NCI-H187 (cell line): Measurements from ENCODE around the gene TAF1A.

Experiments
- DNase-seq, 2 experiments: peaks; one replicate each; lab custom pipeline; 2025; lab: John Stamatoyannopoulos, UW

Gene TAF1A

DNA sequence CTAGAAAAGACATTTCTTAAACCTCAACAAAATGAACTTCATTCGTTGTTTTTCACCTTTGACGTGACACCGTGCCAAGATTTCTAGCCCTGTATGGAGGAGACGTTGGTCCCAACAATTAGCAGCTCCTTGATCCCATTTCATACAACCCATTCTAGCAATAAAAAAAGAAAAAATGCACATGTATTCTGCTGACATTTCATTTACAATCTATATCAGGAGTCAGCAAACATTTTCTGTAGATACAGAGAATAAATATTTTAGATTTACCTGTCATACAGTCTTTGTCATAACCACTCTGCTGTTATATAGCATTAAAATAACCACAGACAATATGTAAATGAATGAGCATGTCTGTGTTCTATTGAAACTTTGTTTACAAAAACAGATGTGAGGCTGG is 7.0 kb upstream of the TAF1A start:
- DNase-seq, result no peak

DNA sequence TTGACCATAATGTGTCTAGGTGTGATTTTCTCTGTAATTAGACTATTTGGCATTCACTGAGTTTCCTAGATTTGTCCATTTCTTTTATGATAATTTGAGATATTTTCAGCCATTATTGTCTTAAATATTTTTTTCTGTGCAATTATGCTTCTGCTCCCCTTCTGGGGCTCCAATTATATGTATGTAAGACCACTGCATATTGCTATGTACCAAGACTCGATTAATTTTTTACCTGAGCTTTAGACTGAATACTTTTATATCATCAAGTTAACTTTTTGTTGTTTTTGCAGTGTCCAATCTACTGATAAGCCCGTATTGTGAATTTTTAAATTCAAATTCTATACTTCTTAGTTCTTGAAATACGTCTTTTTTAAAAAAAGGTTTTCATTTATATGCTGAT is 5.1 kb upstream of the TAF1A start:
- no peak for DNase-seq

DNA sequence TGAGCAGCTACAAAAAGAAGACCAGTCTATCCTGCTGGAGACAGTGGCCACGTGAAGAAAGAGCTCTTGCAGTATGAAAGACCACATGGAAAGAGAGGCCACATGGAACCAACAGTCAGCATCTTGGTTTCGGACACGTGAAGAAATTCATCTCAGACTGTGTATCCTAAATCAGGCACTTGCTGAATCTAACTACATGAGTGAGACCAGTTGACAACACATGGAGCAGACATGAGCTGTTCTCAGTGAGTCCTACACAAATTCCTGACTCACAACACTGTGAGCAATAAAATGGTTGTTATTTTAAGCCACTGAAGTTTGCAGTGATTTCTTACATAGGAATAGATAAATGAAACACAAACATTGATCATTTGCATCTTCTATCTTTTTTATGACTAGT is 2.4 kb upstream of the TAF1A start:
- no peak for DNase-seq

DNA sequence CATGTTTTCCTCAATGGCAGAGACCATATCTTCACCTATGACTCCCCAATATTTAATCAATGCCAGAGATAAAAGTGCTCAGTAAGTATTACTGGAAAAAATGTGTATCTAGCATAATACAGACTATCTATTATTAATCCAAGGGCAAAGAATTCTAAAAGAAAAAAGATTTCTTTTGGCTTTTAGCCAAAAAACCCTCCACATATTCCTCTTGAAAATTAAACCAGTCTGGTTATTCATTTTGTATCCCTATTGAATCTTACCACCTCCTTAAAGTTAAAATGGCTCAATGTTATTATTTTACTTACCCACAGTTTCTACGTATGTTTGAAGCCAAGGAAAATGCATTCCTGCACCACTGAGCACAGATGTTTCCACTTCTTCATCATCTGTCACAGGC is 1.6 kb downstream of the TAF1A start:
- no peak for DNase-seq

DNA sequence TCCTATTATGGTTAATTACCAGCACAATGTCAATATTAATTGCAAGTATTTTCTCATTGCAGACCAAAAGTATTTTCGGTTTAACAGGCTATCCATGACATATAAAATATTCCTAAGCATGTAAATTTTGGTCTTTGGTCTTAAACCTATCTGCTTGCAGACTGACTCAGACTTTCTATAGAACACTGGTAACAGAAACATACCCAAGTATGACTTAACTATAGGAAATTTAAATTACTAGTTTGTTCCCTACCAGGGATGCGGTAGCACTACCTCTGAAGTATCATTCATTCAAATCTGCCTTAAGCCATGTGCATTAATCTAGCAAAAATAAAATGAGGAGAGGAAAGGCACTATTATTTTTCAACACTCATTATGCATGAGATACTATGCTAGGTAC is 2.9 kb downstream of the TAF1A start:
- DNase-seq, result no peak

DNA sequence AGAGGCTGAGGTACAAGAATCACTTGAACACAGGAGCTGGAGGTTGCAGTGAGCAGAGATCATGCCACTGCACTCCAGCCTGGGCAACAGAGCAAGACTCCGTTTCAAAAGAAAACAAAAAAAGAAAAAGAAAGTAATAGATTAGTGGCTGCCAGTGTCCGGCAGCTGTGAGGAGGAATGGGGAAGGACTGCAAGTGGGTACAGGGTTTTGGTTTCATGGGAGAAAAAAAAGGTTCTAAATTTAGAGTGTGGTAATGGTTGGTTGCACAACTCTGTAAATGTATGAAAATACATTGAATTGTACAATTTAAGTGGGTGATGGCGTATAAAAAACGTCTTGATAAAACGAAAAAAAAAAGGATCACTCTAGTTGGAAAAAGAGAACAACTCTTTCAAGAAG is 6.7 kb downstream of the TAF1A start:
- DNase-seq, result no peak

DNA sequence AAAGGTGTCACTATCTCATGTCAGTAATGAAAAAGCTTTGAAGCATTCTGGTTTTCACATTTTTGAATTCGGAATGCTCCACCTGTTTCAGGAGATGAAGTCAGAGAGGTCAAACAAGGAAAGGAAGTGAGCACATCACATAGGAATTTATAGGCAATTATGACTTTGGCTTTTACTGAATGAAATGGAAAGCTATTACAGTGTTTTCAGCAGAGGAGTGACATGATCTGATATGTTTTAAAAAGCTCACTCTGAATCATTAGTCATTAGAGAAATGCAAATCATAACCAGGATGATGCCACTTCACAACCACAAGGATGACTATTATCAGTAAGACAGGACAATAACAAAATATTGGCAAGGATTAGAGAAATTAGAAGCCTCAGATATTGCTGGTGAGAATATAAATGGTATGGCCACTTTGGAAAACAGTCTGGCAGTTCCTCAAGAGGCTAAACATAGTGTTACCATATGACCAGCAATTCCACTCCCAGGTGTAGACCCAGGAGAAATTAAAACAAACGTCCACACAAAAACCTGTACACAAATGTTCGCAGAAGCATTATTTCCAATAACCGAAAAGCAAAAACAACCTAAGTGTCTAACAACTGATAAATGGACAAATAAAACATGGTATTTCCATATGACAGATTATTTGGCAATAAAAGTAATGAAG is 7.5 kb downstream of the TAF1A start:
- DNase-seq, result no peak

DNA sequence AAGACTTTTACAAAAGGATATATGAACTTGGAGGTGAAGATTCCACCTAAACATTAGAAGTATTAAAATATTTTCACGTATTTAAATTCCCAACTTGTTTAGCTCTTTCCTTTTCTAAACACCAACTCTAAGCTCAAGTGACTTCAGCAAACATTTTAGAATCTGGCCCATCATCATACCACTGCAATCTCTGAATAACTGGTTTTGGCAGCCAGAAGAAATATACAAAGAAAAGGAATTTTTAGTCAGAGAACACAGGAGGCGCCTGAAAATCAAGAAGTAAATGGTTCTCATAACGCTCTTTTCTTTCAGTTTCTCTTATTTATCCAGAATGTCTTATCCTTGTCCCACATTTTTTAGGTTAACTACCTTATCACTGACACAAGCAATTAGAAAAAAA is 10.4 kb downstream of the TAF1A start:
- DNase-seq, result no peak

DNA sequence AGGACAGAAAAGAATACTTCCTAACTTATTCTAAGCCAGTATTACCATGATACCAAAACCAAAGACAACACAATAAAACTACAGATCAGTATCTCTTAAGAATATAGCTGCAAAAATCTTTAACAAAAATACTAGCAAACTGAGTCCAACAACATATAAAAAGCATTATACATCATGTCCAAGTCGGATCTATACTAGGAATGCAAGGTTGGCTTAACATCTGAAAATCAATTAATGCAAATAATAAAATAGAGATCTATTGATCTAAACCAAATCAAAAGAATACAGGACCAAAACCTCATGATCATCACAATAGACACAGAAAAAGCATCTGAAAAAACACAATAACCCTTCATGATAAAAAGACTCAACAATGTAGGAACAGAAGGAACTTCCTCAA is 18.9 kb downstream of the TAF1A start:
- DNase-seq, result no peak

DNA sequence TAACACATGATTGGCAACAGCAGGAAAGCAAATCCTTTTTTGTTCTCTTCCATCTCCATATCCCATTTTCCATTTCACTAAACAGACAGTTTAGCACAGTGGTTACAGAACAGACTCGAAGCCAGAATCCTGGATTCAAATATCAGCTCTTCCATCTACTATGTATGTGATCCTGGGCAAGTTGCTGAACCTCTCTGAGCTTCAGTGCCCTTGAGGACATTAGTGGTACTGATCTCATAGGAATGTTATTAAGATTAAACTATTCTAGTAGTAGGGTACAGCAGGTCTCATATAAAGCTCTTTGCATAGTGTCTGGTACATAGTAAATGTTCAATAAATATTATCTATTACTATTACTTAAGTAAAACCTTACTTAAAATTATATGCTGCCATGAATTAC is 28.1 kb downstream of the TAF1A start:
- no peak for DNase-seq

DNA sequence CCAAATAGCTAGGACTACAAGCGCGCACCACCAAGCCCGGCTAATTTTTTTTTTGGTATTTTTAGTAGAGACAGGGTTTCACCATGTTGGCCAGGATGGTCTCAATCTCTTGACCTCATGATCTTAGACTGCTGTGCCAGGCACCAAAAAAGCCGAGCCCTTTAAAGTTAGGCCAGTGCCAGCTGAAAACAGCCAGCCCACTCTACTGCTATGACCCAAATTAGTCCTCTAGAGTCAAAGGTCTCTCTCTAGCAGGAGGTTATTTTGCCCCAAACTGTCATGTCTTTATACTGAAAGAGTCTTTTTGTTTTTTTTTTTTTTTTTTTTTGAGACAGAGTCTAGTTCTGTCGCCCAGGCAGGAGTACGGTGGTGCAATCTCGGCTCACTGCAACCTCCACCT is 32.2 kb downstream of the TAF1A start:
- no peak for DNase-seq

DNA sequence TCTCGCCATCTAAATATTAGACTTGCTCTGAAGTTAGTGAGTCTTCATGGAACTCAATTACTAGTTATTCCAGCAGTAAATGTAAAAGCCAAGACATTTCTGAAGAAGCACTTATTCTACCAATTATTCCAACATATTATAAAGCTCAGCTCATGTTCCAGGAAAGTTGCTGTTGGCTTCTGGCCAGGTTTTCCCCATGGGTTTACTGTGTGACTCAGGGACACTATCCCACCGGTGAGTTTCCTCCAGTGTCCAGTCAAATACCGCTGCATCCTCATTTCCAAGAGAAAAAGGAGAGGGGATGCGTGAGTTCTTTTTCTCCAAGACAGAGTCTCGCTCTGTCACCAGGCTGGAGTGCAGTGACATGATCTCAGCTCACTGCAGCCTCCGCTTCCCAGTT is 32.6 kb downstream of the TAF1A start:
- no peak for DNase-seq

DNA sequence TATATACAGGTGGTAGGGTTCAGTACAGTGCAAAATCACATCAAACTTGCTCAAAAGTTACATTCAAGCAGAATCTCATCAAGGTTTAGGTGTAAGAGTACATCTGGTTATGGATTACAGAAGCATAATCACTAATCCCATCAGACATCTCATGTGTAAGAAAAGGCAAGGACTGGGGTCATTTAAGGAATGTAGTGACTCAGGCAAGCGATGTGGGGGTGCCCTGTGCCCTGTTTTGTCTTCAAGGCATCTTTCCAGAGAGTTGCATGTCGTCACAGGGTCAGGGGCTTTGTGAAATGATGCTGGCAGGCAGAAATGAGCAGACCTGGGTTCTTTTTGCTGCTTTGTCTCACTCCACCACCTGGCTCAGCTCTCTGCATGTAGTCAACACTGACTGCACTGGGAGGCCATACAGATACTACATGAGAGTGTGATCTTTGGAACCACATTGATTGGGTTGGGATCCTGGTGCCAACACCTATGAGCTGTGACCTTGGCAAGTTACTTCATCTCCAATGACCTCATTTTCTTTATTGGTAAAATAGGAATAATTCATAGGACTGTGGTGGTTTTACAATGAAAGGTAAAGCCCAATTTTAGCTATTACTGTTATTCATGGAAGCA is 33.6 kb downstream of the TAF1A start:
- no peak for DNase-seq

DNA sequence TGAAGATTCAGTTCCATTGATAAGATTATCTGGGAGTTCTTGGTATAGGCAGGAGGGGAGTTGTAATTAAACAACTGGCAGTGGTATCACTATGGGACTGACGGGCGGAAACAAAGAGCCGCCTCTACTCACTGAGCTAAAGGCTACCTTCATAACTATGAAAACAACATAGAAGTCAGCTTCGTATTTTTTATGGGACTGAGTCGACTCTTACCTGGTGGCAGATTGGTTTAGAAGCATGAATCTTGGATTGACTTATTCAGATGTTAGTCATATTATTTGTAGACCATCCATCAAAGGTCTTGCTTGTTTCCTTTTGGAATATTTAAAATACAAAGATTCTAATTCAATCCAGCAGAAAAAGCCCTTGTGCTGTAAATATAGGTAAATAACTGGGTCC is 35.6 kb downstream of the TAF1A start:
- DNase-seq, result no peak

DNA sequence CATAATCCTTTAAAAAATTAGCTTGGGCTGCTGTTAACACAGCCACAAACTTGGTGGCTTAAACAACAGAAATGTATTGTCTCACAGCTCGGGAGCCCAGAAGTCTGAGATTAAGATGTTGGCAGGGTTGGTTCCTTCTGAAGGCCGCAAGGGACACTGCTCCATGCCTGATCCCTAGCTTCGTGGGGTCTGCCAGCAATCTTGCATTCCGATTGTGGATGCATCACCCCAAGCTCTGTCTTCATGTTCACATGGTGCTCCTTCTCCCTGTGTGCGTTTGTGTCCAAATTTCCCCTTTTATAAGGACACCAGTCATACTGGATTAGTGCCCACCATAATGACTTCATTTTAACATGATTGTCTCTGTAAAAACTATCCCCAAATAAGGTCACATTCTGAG is 36.9 kb downstream of the TAF1A start:
- no peak for DNase-seq

DNA sequence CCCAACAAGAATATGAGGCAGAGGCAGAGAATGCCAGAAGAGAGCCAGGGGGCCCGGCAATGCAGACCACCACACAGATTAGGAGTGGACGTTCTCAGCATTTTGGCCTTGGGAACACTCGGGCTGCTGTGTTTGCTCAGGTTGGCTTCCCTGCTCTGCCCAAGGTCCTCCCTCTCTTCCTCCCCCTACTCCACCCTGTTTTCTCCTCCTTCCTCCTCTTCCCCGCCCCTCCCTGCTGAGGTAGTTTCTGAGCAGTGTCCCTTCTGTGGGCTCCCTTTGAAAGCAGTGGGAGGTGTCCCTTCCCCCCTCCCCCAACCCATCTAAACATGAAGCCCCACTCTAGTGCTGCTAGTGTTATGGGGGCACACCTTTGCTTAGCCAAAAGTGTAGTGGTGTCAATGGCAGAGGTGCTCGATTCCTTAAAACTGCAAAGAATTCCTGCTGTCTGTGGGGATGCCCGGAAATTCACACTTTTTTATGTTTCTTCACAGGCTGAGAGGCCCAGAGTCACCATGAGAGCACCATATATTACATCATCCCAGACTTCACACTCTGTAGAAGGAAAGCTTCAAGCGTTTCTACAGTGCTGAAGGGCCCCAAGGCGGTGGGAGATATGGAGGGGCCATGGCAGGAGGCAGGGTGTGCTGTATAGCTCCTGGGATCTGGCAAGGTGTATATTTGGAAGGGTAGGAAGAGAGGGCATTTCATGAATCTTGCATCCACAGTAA is 41.6 kb downstream of the TAF1A start, which contains the start of gene HHIPL2:
Gene HHIPL2 (minus strand): TSS at position 161 of the 728 bp plus-strand sequence. CDS start 60 bp downstream, at position 101.
- no peak for DNase-seq

DNA sequence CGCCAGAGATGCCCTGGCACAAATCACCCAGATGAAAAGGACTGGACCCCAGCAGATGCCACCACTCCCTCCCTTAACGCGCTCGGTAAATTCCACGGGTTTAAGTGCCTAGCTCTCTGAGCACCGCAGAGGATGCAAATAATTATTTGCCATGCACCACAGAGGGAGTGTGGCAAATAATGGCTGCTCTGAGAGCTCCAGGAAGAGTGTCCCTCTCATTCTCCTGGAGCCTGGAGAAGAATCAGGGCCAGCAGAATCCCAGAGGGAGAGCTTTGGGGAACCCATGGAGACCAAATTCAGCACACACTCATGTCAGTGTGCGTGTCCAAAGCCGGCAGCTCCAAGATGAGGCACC is 42.5 kb downstream of the TAF1A start:
- no peak for DNase-seq

DNA sequence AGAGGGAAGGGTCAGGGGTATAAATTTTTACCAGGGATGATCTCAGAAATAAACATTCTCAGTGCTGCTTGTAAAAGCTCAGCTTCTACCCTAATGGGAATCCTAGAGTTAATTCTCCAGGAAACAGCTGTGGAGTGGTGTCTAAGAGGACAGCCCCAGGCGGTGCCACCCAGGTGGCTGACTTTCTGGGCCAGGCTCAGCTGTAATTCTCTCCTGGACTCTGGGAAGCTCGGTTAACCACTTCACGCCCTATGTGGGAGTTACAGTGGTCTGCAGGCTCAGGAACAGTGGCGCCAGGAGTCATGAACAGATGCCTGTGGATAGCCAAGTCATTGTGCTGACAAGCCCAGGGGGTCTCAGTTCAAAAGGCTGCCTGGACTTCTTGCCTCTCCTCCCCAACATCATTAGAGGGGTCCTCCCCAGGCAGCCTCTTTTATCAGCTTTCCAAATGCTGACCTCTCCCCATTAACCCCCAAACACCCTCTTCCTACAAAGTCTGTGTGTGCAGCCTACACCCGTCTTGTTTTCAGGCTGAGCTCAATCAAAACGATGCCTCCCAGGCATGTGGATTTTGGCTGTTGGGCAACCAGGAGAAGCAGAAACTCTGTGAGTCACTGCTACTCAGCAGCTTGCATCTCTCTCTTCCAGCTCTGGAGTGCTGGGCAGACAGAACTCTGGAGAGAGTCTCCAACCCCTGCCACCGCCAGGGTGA is 43.0 kb downstream of the TAF1A start:
- no peak for DNase-seq

DNA sequence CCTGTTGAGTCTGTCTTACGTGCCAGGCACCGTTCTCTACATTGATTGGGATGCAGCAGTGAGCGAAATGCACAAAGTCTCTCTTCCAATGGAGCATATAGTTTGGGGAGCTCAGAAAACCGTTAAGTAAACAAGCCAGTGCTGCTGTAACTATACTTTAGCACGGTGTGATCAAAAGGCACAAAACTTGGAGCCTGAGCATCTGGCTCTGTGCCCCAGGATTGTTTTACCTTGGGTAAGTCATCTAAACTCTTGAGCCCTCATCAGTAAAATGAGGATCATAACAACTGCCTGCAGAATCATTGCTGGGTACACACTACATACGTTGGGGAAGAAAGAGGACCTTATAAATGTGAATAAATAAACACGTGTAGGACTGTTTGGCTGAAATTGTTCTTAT is 43.6 kb downstream of the TAF1A start:
- DNase-seq, result no peak

DNA sequence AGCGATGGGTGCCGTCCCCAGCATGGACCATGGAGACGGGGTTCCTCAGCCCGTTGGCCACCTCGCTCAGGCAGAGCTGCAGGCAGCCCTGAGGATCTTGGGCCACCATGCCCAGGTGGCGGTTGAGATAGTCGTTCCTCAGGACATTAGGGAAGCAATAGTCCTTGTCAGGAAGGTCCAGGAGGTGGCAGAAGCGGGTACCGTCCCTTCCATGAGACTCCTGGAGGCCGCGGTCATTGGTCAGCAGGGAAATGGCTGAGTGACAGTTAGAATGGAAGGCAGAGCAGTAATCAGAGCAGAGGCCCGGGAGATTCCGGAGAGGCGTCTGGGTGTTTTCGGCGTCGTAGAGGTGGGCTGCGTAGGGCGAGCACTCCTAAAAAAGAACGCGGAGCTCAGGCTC is 45.9 kb downstream of the TAF1A start:
- no peak for DNase-seq

DNA sequence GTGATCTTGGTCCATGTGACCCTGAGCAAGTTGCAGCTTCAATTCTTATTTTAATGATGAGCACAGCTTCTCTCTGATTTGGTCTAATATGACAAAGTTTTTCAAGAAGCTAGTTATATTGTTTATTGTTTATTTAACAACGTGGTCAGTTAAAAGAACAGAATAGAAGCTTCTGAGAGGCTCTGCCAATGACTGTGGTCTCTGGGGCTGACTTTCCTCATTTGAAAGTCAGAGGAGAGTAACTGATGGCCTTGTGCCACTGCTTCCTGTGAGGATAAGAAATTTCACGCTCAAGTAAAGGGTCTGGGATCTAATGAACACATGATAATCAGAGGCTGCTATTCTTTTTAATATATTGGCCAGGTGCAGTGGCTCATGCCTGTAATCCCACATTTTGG is 49.1 kb downstream of the TAF1A start:
- no peak for DNase-seq

DNA sequence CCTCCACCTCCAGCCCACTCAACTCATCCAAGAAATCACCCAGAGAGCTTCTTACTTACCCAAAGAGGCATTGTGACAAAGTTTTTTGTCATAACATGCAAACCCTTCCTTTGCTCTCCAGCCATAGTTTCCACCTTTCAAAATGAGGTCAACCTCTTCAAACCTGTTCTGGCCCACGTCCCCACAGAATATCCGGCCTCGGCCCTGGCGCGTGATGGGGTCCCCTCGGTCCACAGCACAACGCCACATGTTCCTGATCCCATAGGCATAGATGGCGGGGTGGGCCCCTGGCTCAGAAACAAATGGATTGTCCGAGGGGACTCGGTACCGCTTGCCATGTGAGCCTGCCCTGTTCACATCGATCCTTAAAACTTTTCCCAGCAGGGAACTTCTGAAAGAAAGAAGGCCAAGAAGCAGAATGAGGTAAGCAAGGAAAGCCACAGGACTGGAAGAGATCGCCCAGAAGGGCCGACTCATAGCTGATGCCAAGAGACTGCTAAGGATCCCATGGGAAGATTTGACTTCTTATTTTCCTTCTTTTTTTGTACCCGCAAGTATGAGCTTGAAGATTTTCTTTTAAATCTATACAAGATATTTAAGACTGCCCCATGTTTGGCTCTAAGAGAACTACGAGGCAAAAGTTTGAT is 49.7 kb downstream of the TAF1A start:
- DNase-seq, result no peak
